CD14-positive monocyte (primary cell): Measurements from ENCODE around the gene ADCY7. TPM values are rescaled to one million over a fixed set of nuclear protein-coding genes. Genes with fewer than 3 reads are reported as not detected.

ENCODE experiments used
- DNase-seq, 3 donors: peaks; one replicate each; pipeline ENCODE4 v3.0.0-alpha.2; 2011 to 2022
- H2AFZ ChIP-seq: 2 replicates; pipeline ENCODE4 v1.6.0; 2012; ENCODE audit warnings: mild to moderate bottlenecking, low read depth, low read length, inconsistent platforms; ENCODE audit not compliant: insufficient read depth, poor library complexity, severe bottlenecking
- H3K27ac ChIP-seq, 2 donors: 1 replicate in 1 of 2; 2 replicates in 1 of 2; pipeline ENCODE4 v1.5.1; 2012 to 2013; ENCODE audit warnings: low read length in 2 of 2, control low read depth in 1 of 2, inconsistent platforms in 1 of 2, low read depth in 1 of 2, mild to moderate bottlenecking in 1 of 2
- H3K27me3 ChIP-seq, 2 donors: one replicate each; pipeline versions ENCODE4 v1.6.0 to v1.6.1; 2011 to 2013; ENCODE audit warnings: low read length in 2 of 2; ENCODE audit not compliant: control insufficient read depth in 2 of 2, insufficient read depth in 2 of 2
- H3K36me3 ChIP-seq, 2 donors: replicated peaks in 1 of 2; 1 replicate in 1 of 2; 2 replicates in 1 of 2; pipeline versions ENCODE4 v1.5.1 to v1.6.1; 2012 to 2013; ENCODE audit warnings: low read length in 2 of 2, control low read depth in 1 of 2, inconsistent platforms in 1 of 2, mild to moderate bottlenecking in 1 of 2; ENCODE audit not compliant: insufficient read depth in 2 of 2, control insufficient read depth in 1 of 2
- H3K4me1 ChIP-seq, 2 donors: 1 replicate in 1 of 2; 2 replicates in 1 of 2; pipeline versions ENCODE4 v1.5.1 to v1.6.1; 2012 to 2013; ENCODE audit warnings: low read length in 2 of 2, control low read depth in 1 of 2, inconsistent platforms in 1 of 2, mild to moderate bottlenecking in 1 of 2, moderate library complexity in 1 of 2; ENCODE audit not compliant: insufficient read depth in 2 of 2, control insufficient read depth in 1 of 2
- H3K4me2 ChIP-seq: replicated peaks from 2 replicates; pipeline ENCODE3; 2012; ENCODE audit warnings: low read length, moderate library complexity, mild to moderate bottlenecking; ENCODE audit not compliant: poor library complexity, severe bottlenecking; ENCODE audit errors: extremely low read depth
- H3K4me3 ChIP-seq, 3 experiments: fragments of 200-600 bp in 1 of 3; sonication (generic) in 1 of 3; replicated peaks in 1 of 3; 1 replicate in 2 of 3; 2 replicates in 1 of 3; pipeline ENCODE4 v1.5.1; 2011 to 2013; ENCODE audit warnings: low read length in 3 of 3, mild to moderate bottlenecking in 3 of 3, control low read depth in 2 of 3, low read depth in 2 of 3, inconsistent platforms in 1 of 3, moderate library complexity in 1 of 3
- H3K79me2 ChIP-seq: 2 replicates; pipeline ENCODE4 v1.6.0; 2012; ENCODE audit warnings: mild to moderate bottlenecking, control low read depth, inconsistent platforms, low read length, moderate library complexity; ENCODE audit not compliant: insufficient read depth
- H3K9ac ChIP-seq: 2 replicates; pipeline ENCODE4 v1.6.0; 2017; ENCODE audit warnings: low read length, mild to moderate bottlenecking; ENCODE audit not compliant: insufficient read depth, poor library complexity, severe bottlenecking
- H3K9me3 ChIP-seq, 2 donors: replicated peaks in 1 of 2; 1 replicate in 1 of 2; 2 replicates in 1 of 2; pipeline versions ENCODE4 v1.5.1 to v1.6.1; 2012 to 2013; ENCODE audit warnings: low read length in 2 of 2, control low read depth in 1 of 2; ENCODE audit not compliant: control insufficient read depth in 1 of 2, insufficient read depth in 1 of 2
- H4K20me1 ChIP-seq: 2 replicates; pipeline ENCODE4 v1.6.0; 2012; ENCODE audit warnings: mild to moderate bottlenecking, low read length, control low read depth, moderate library complexity; ENCODE audit not compliant: insufficient read depth
- H3K27ac Mint-ChIP-seq, 7 donors: one replicate each; pipeline ENCODE4 v1.8.0; 2020; ENCODE audit warnings: mild to moderate bottlenecking in 7 of 7, mixed read lengths in 7 of 7, moderate library complexity in 6 of 7, inconsistent platforms in 2 of 7
- H3K27me3 Mint-ChIP-seq, 3 donors: one replicate each; pipeline ENCODE4 v1.8.0; 2021 to 2022; ENCODE audit warnings: low read depth in 3 of 3, mild to moderate bottlenecking in 3 of 3, mixed read lengths in 3 of 3, moderate library complexity in 3 of 3, inconsistent platforms in 1 of 3
- H3K36me3 Mint-ChIP-seq, 2 donors: one replicate each; pipeline ENCODE4 v1.8.0; 2020; ENCODE audit warnings: mixed read lengths in 2 of 2, inconsistent platforms in 1 of 2, mild to moderate bottlenecking in 1 of 2
- H3K4me1 Mint-ChIP-seq: one replicate; pipeline ENCODE4 v1.8.0; 2020; ENCODE audit warnings: mild to moderate bottlenecking, mixed read lengths
- H3K4me3 Mint-ChIP-seq, 2 donors: one replicate each; pipeline ENCODE4 v1.8.0; 2020; ENCODE audit warnings: mild to moderate bottlenecking in 2 of 2, mixed read lengths in 2 of 2, moderate library complexity in 1 of 2
- H3K9me3 Mint-ChIP-seq, 7 donors: one replicate each; pipeline ENCODE4 v1.8.0; 2020 to 2022; ENCODE audit warnings: mixed read lengths in 7 of 7, mild to moderate bottlenecking in 6 of 7, moderate library complexity in 6 of 7, inconsistent platforms in 2 of 7
- CTCF ChIP-seq: fragments of 200-600 bp; IDR thresholded peaks from one replicate; pipeline ENCODE4 v1.8.0; 2022; ENCODE audit warnings: antibody characterized with exemption, mild to moderate bottlenecking
- WGBS: methylation state at CpG from one replicate; pipeline ENCODE4 v1.1.5; 2013; ENCODE audit warnings: missing lambda C conversion rate; ENCODE audit not compliant: insufficient coverage; 5-methylcytosine and 5-hydroxymethylcytosine counted together
- intact Hi-C, 2 donors: fragments of 100-400 bp; cut with micrococcal nuclease; formaldehyde crosslinking; loops; one replicate each; pipeline versions ENCODE4 v1.15.0 to v1.15.1; 2023
- polyA plus RNA-seq, 3 donors: library from polyadenylated mRNA; depleted of rRNA in 1 of 3; unstranded in 2 of 3; stranded (reverse) in 1 of 3; fragments of 300-500 nt in 2 of 3; fragments of >200 nt in 1 of 3; fragmentation: Illumina TruSeq in 2 of 3; gene quantifications; 1 replicate in 2 of 3; 2 replicates in 1 of 3; pipeline ENCODE4 v1.2.3, GENCODE V29; 2012 to 2021

Gene ADCY7
- polyA plus RNA-seq, 3 donors = 53.1 to 230 (median 91.5) TPM

GRCh38 chr16:50298075-50298460 is 31.7 kb downstream of the ADCY7 start:
- H3K27me3 Mint-ChIP-seq = no peaks in the 10 kb centered on the region
- peaks cover 93 to 100% of the 10 kb centered on the region in 2 donors for H3K36me3 ChIP-seq
- H2AFZ ChIP-seq = no peak overlapping the region
- H3K9me3 ChIP-seq = no peaks in the 10 kb centered on the region
- H3K36me3 Mint-ChIP-seq = peaks cover 79 to 98% of the 10 kb centered on the region in 2 donors
- no peak for DNase-seq
- no peak overlapping the region for H3K4me3 Mint-ChIP-seq
- H3K27ac ChIP-seq = peak overlapping the region in 1 of 2 donors; percentile 51
- H3K79me2 ChIP-seq = peaks cover 71% of the 10 kb centered on the region
- H3K9ac ChIP-seq = no peak overlapping the region
- H3K27me3 ChIP-seq = no peaks in the 10 kb centered on the region
- H3K4me1 ChIP-seq = no peaks in the 10 kb centered on the region
- peak overlapping the region in 6 of 7 donors; percentile 9 to 82 (median 57) for H3K27ac Mint-ChIP-seq
- H3K9me3 Mint-ChIP-seq = no peaks in the 10 kb centered on the region
- H3K4me2 ChIP-seq = no peak overlapping the region
- WGBS = 100% methylated on average over 6 of the region's 7 CpGs
- H3K4me3 ChIP-seq = no peak overlapping the region
- peaks cover 100% of the 10 kb centered on the region for H4K20me1 ChIP-seq
- no peaks in the 10 kb centered on the region for H3K4me1 Mint-ChIP-seq
- intact Hi-C loops = no loop called here
- no peak for TF ChIP-seq CTCF

GRCh38 chr16:50298591-50299507 is 32.5 kb downstream of the ADCY7 start:
- intact Hi-C loops = no loop called here
- no peaks in the 10 kb centered on the region for H3K9me3 Mint-ChIP-seq
- H2AFZ ChIP-seq = no peak overlapping the region
- H3K27ac ChIP-seq = no peak overlapping the region
- H3K79me2 ChIP-seq = peaks cover 71% of the 10 kb centered on the region
- no peaks in the 10 kb centered on the region for H3K27me3 Mint-ChIP-seq
- H3K27me3 ChIP-seq = no peaks in the 10 kb centered on the region
- H4K20me1 ChIP-seq = peaks cover 100% of the 10 kb centered on the region
- peaks cover 80 to 98% of the 10 kb centered on the region in 2 donors for H3K36me3 Mint-ChIP-seq
- H3K4me2 ChIP-seq = no peak overlapping the region
- H3K27ac Mint-ChIP-seq = peak overlapping the region in 3 of 7 donors; percentile 9 to 42 (median 12)
- no peaks in the 10 kb centered on the region for H3K4me1 ChIP-seq
- H3K36me3 ChIP-seq = peaks cover 93 to 100% of the 10 kb centered on the region in 2 donors
- no peaks in the 10 kb centered on the region for H3K4me1 Mint-ChIP-seq
- WGBS = 96% methylated on average over 26 of the region's 29 CpGs
- H3K9me3 ChIP-seq = no peaks in the 10 kb centered on the region
- no peak for TF ChIP-seq CTCF
- no peak overlapping the region for H3K4me3 ChIP-seq
- no peak for DNase-seq
- H3K4me3 Mint-ChIP-seq = no peak overlapping the region
- no peak overlapping the region for H3K9ac ChIP-seq
